ENCODE measurements around the gene AOPEP.

DNA sequence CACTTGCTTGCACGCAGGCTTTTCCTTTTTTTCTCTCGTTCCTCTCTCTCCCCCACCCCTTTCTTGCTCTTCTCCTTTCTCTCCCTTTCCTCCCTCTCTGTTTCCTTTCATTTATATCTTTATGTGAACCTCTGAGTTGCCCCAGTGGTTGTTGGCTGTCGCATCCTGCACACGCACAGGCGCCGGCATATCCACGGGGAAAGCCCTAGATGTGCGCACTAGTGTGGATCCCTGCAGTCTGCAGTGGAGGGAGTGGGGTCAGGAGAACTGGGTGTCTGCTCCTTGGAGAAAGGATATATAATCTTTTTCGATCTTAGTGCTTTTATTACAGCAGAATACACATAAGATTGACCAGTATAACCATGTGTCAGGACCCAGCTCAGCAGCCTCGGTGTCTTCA, 367.5 kb downstream of the AOPEP start:
- TF ChIP-seq, protein P1, sequence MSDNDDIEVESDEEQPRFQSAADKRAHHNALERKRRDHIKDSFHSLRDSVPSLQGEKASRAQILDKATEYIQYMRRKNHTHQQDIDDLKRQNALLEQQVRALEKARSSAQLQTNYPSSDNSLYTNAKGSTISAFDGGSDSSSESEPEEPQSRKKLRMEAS (IDR thresholded peaks at IDR 0.05) = no peak
- TF ChIP-seq REST (IDR thresholded peaks at IDR 0.05; ENCODE audit: low read depth) (no peak), RAD21 (IDR thresholded peaks at IDR 0.05; ENCODE audit: low read depth) (no peak), CEBPB (IDR thresholded peaks at IDR 0.05) (no peak), EP300 (IDR thresholded peaks at IDR 0.05; ENCODE audit: borderline replicate concordance) (no peak)
